Upper lobe of left lung (tissue), 4 donors: ENCODE measurements around the gene LRP1B.

Source experiments
- CTCF ChIP-seq, 6 experiments: fragments of 450-650 bp in 4 of 6; fragments of 200-600 bp in 2 of 6; sonication (generic) in 2 of 6; IDR thresholded peaks; one replicate each; pipeline ENCODE4 v1.5.1; 2016 to 2019; ENCODE audit warnings: antibody characterized with exemption in 6 of 6
- POLR2A ChIP-seq, 4 donors: fragments of 450-650 bp; IDR thresholded peaks; one replicate each; pipeline ENCODE4 v1.5.1; 2016 to 2017; ENCODE audit warnings: antibody characterized with exemption in 4 of 4, mild to moderate bottlenecking in 2 of 4
- POLR2AphosphoS5 ChIP-seq, 2 donors: sonication (generic); formaldehyde crosslinking; IDR thresholded peaks; one replicate each; pipeline ENCODE4 v1.5.1; 2017; ENCODE audit warnings: antibody characterized with exemption in 2 of 2

- TF ChIP-seq CTCF (IDR thresholded peaks at IDR 0.05), result no peak
- no peak for TF ChIP-seq POLR2A (IDR thresholded peaks at IDR 0.05)
- no peak for TF ChIP-seq POLR2AphosphoS5 (IDR thresholded peaks at IDR 0.05)
Measured at GRCh38 chr2:140711867-140712266, 1418.9 kb downstream of the LRP1B start.
